Esophagus (tissue), 2 donors: ENCODE results near the gene IGLL1. TPM values are rescaled to one million over a fixed set of nuclear protein-coding genes. Genes with fewer than 3 reads are reported as not detected.
A peak's percentile ranks its signal among the peaks of the same experiment; 100 is the strongest.
"Not testable (repeated sequence)": the region's sequence is repeated elsewhere in the genome, so short reads cannot be mapped to it uniquely, and the experiment has no call there.

Experiments
- H3K27ac ChIP-seq, 2 donors: one replicate each; pipeline ENCODE4 v1.5.1; 2013; ENCODE audit warnings: low read depth in 2 of 2, mild to moderate bottlenecking in 2 of 2, inconsistent platforms in 1 of 2, low read length in 1 of 2, moderate library complexity in 1 of 2
- H3K27me3 ChIP-seq, 2 donors: one replicate each; pipeline ENCODE4 v1.6.1; 2013; ENCODE audit warnings: low read length in 2 of 2, control low read depth in 1 of 2, mild to moderate bottlenecking in 1 of 2; ENCODE audit not compliant: insufficient read depth in 2 of 2, control insufficient read depth in 1 of 2
- H3K36me3 ChIP-seq, 2 donors: one replicate each; pipeline ENCODE4 v1.6.1; 2013; ENCODE audit warnings: low read length in 1 of 2; ENCODE audit not compliant: control insufficient read depth in 2 of 2, insufficient read depth in 2 of 2
- H3K4me1 ChIP-seq, 2 donors: one replicate each; pipeline ENCODE4 v1.6.1; 2013; ENCODE audit warnings: low read length in 1 of 2; ENCODE audit not compliant: control insufficient read depth in 2 of 2, insufficient read depth in 2 of 2
- H3K4me3 ChIP-seq, 2 donors: one replicate each; pipeline ENCODE4 v1.5.1; 2013; ENCODE audit warnings: low read length in 2 of 2, mild to moderate bottlenecking in 2 of 2, low read depth in 1 of 2, moderate library complexity in 1 of 2
- H3K9me3 ChIP-seq, 2 donors: one replicate each; pipeline ENCODE4 v1.6.1; 2013; ENCODE audit warnings: mild to moderate bottlenecking in 2 of 2, low read depth in 1 of 2, low read length in 1 of 2, moderate library complexity in 1 of 2; ENCODE audit not compliant: control insufficient read depth in 2 of 2, insufficient read depth in 1 of 2
- WGBS, 2 donors: extraction: QIAGEN DNeasy Blood & Tissue Kit; methylation state at CpG; one replicate each; pipeline ENCODE4 v1.1.7; 2013; 5-methylcytosine and 5-hydroxymethylcytosine counted together
- polyA plus RNA-seq, 2 donors: library from polyadenylated mRNA; stranded (reverse); fragments of 200-250 nt; gene quantifications; one replicate each; pipeline ENCODE4 v1.2.3, GENCODE V29; 2013
- donor health status: healthy with polysubstance abuse.
- donor health status: Bipolar disorder and iron deficiency.

IGLL1 gene
- polyA plus RNA-seq, 2 donors, result not detected

DNA sequence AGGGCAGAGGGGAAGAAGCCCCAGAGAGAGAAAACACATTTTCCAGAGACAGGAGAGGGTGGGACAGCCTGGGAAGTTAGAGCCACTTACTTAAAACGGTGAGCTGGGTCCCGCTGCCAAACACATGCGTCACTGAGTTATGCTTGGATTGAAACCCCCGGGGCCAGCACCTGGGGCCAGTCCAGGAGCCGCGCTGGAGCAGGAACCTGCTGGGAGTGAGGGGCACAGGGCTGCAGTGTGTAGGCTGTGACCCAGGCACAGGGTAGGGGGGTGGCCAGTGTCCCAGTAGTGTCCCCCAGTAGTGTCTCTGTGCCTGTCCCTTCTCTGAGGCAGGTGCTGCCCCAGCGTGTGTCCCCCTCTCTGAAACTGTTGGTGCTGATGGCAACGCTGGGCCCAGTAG is 5.2 kb downstream of the IGLL1 start:
- H3K9me3 ChIP-seq, result no peaks in the 10 kb centered on the region
- H3K4me1 ChIP-seq, result no peaks in the 10 kb centered on the region
- no peak overlapping the region for H3K27ac ChIP-seq
- 42 to 51% methylated on average over 8 of the region's 8 CpGs for WGBS, 2 donors
- H3K27me3 ChIP-seq, result no peaks in the 10 kb centered on the region
- no peak overlapping the region for H3K4me3 ChIP-seq
- no peaks in the 10 kb centered on the region for H3K36me3 ChIP-seq

- Histone ChIP-seq H3K4me3 (no peak overlapping the region), H3K36me3 (no peaks in the 10 kb centered on the region)
- WGBS, 2 donors, result 64 to 69% methylated on average over 4 of the region's 4 CpGs
Measured at GRCh38 chr22:23574371-23574811, 5.7 kb downstream of the IGLL1 start.

GRCh38 chr22:23573701-23574235 is 6.3 kb downstream of the IGLL1 start:
- H3K27ac ChIP-seq, H3K4me3 ChIP-seq, H3K4me1 ChIP-seq, H3K27me3 ChIP-seq, H3K9me3 ChIP-seq, H3K36me3 ChIP-seq: not testable (repeated sequence)
- 72 to 84% methylated on average over 3 to 8 of the region's 8 CpGs for WGBS, 2 donors

More at GRCh38 chr22:23574371-23574811, 5.7 kb downstream of the IGLL1 start:
- no peaks in the 10 kb centered on the region for H3K4me1 ChIP-seq
- no peaks in the 10 kb centered on the region for H3K9me3 ChIP-seq
- no peak overlapping the region for H3K27ac ChIP-seq
- no peaks in the 10 kb centered on the region for H3K27me3 ChIP-seq

- 80 to 82% methylated on average over 13 of the region's 13 CpGs for WGBS, 2 donors
- H3K27ac ChIP-seq, H3K9me3 ChIP-seq, H3K36me3 ChIP-seq, H3K4me1 ChIP-seq, H3K27me3 ChIP-seq, H3K4me3 ChIP-seq: not testable (repeated sequence)
Measured at GRCh38 chr22:23573106-23573505, 7.0 kb downstream of the IGLL1 start.

GRCh38 chr22:23571486-23571885 is 8.6 kb downstream of the IGLL1 start:
- H3K4me1 ChIP-seq, result no peaks in the 10 kb centered on the region
- no peaks in the 10 kb centered on the region for H3K9me3 ChIP-seq
- no peak overlapping the region for H3K4me3 ChIP-seq

GRCh38 chr22:23570681-23571080 is 9.4 kb downstream of the IGLL1 start:
- Histone ChIP-seq H3K4me1 (peaks cover under 1 to 6% of the 10 kb centered on the region in 2 donors), H3K36me3 (no peaks in the 10 kb centered on the region), H3K9me3 (no peaks in the 10 kb centered on the region), H3K27me3 (peaks cover 0 to 8% of the 10 kb centered on the region in 2 donors), H3K4me3 (no peak overlapping the region), H3K27ac (no peak overlapping the region)
- WGBS, 2 donors, result 69 to 72% methylated on average over 8 of the region's 8 CpGs

More at GRCh38 chr22:23571486-23571885, 8.6 kb downstream of the IGLL1 start:
- WGBS, 2 donors, result 83 to 86% methylated on average over 4 of the region's 4 CpGs
- H3K36me3 ChIP-seq, result no peaks in the 10 kb centered on the region
- H3K27ac ChIP-seq, result no peak overlapping the region
- H3K27me3 ChIP-seq, result peaks cover 0 to 2% of the 10 kb centered on the region in 2 donors

DNA sequence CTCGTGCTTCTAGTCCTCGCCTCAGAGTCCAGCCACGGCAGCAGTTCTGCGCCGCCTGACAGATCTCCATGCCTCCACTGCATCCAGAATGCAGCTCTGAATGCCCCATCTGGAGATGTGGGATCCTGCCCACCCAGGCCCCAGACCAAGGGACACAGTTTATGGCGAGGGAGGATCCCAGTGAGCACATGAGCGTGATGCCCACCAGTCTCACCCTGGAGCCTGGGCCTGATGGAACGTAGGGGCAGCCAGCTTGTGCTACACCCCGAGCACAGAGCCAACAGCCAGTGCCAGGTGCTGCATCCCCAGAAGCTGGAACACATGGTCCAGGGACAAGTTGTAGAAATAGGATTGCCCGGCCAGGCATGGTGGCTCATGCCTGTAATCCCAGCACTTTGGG is 10.4 kb downstream of the IGLL1 start:
- Histone ChIP-seq H3K36me3 (no peaks in the 10 kb centered on the region), H3K27me3 (peaks cover 0 to 14% of the 10 kb centered on the region in 2 donors), H3K27ac (no peak overlapping the region), H3K9me3 (no peaks in the 10 kb centered on the region), H3K4me3 (no peak overlapping the region), H3K4me1 (peaks cover 4 to 6% of the 10 kb centered on the region in 2 donors)
- WGBS, 2 donors, result 93 to 94% methylated on average over 10 of the region's 10 CpGs

- WGBS, 2 donors, result 78 to 80% methylated on average over 8 of the region's 8 CpGs
- Histone ChIP-seq H3K27ac (no peak overlapping the region), H3K4me1 (peaks cover 4 to 6% of the 10 kb centered on the region in 2 donors), H3K27me3 (peaks cover 0 to 14% of the 10 kb centered on the region in 2 donors), H3K4me3 (no peak overlapping the region), H3K36me3 (no peaks in the 10 kb centered on the region), H3K9me3 (no peaks in the 10 kb centered on the region)
Measured at GRCh38 chr22:23569291-23569690, 10.8 kb downstream of the IGLL1 start.

- H3K4me3 ChIP-seq, result peak overlapping the region in 1 of 2 donors; percentile 43
- no peak overlapping the region for H3K27ac ChIP-seq
- peaks cover 0 to 14% of the 10 kb centered on the region in 2 donors for H3K27me3 ChIP-seq
- no peaks in the 10 kb centered on the region for H3K9me3 ChIP-seq
- no peaks in the 10 kb centered on the region for H3K36me3 ChIP-seq
- 64 to 77% methylated on average over 26 to 37 of the region's 37 CpGs for WGBS, 2 donors
- H3K4me1 ChIP-seq, result peaks cover 4 to 6% of the 10 kb centered on the region in 2 donors
Measured at GRCh38 chr22:23566705-23567475, 13.2 kb downstream of the IGLL1 start.
